Measurements from ENCODE around the gene MYOF.
A peak's percentile ranks its signal among the peaks of the same experiment; 100 is the strongest.
"Not testable (repeated sequence)": the region's sequence is repeated elsewhere in the genome, so short reads cannot be mapped to it uniquely, and the experiment has no call there.

Gene MYOF

GRCh38 chr10:93383562-93383981, 98.6 kb downstream of the MYOF start:
- no peak for DNase-seq

- no peak for DNase-seq
These were observed 102.2 kb downstream of the MYOF start for GRCh38 chr10:93379731-93380575.

GRCh38 chr10:93378997-93379730, 103.0 kb downstream of the MYOF start:
- DNase-seq: no peak

- no peak for DNase-seq
These were observed 104.1 kb downstream of the MYOF start for GRCh38 chr10:93378039-93378438.

GRCh38 chr10:93376372-93377293, 105.5 kb downstream of the MYOF start:
- peak; percentile 21 for DNase-seq

GRCh38 chr10:93370961-93371360, 111.2 kb downstream of the MYOF start:
- DNase-seq: no peak

GRCh38 chr10:93369588-93370164, 112.5 kb downstream of the MYOF start:
- no peak for DNase-seq

GRCh38 chr10:93368210-93368609, 113.9 kb downstream of the MYOF start:
- DNase-seq: no peak

- no peak for DNase-seq
These were observed 114.5 kb downstream of the MYOF start for GRCh38 chr10:93367664-93368063.

GRCh38 chr10:93364966-93365365, 117.2 kb downstream of the MYOF start:
- DNase-seq: no peak

- DNase-seq: no peak
These were observed 118.1 kb downstream of the MYOF start for GRCh38 chr10:93363891-93364648.

- DNase-seq: not testable (repeated sequence)
These were observed 123.7 kb downstream of the MYOF start for GRCh38 chr10:93358398-93358797.

GRCh38 chr10:93357680-93358079, 124.5 kb downstream of the MYOF start:
- DNase-seq: no peak

GRCh38 chr10:93356516-93356915, 125.6 kb downstream of the MYOF start:
- no peak for DNase-seq

GRCh38 chr10:93352638-93353383, 129.3 kb downstream of the MYOF start:
- peak; percentile 1 for DNase-seq

- DNase-seq: no peak
These were observed 135.4 kb downstream of the MYOF start for GRCh38 chr10:93346694-93347093.

- DNase-seq: no peak
These were observed 136.0 kb downstream of the MYOF start for GRCh38 chr10:93346108-93346507.

- DNase-seq: no peak
These were observed 137.4 kb downstream of the MYOF start for GRCh38 chr10:93344691-93345090.

- DNase-seq: no peak
These were observed 139.2 kb downstream of the MYOF start for GRCh38 chr10:93342921-93343320.

- no peak for DNase-seq
These were observed 139.8 kb downstream of the MYOF start for GRCh38 chr10:93342366-93342765.

GRCh38 chr10:93337309-93337721, 144.8 kb downstream of the MYOF start:
- no peak for DNase-seq

All from NCI-H2029 (cell line).